LNCaP clone FGC (cell line): ENCODE results near the gene CLCNKB.

Experiments
- DNase-seq: peaks from one replicate; pipeline ENCODE4 v3.0.0-alpha.2; 2011; ENCODE audit warnings: low read depth
- H3K4me3 ChIP-seq: 2 replicates; pipeline ENCODE4 v1.5.1; 2011; ENCODE audit warnings: mild to moderate bottlenecking, low read depth, low read length, control low read depth
- TF ChIP-seq, protein P1 (sequence below): IDR thresholded peaks from 2 replicates; pipeline ENCODE4 v1.5.1; 2012; ENCODE audit warnings: mild to moderate bottlenecking; ENCODE audit not compliant: control insufficient read depth, insufficient read depth; ENCODE audit errors: extremely low read depth

Gene CLCNKB

GRCh38 chr1:16101623-16102022 lies 58.0 kb downstream of the CLCNKB start:
- no peak overlapping the region for H3K4me3 ChIP-seq
- DNase-seq = no peak
- TF ChIP-seq, protein P1, sequence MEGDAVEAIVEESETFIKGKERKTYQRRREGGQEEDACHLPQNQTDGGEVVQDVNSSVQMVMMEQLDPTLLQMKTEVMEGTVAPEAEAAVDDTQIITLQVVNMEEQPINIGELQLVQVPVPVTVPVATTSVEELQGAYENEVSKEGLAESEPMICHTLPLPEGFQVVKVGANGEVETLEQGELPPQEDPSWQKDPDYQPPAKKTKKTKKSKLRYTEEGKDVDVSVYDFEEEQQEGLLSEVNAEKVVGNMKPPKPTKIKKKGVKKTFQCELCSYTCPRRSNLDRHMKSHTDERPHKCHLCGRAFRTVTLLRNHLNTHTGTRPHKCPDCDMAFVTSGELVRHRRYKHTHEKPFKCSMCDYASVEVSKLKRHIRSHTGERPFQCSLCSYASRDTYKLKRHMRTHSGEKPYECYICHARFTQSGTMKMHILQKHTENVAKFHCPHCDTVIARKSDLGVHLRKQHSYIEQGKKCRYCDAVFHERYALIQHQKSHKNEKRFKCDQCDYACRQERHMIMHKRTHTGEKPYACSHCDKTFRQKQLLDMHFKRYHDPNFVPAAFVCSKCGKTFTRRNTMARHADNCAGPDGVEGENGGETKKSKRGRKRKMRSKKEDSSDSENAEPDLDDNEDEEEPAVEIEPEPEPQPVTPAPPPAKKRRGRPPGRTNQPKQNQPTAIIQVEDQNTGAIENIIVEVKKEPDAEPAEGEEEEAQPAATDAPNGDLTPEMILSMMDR = no peak
